K562 (cell line): ENCODE data around the gene TOMM5. TPM values are rescaled to one million over a fixed set of nuclear protein-coding genes. Genes with fewer than 3 reads are reported as not detected.

Source experiments
- ATAC-seq: fragments of 200-7000 bp; cut with Tn5 transposase; 3 replicates; pipeline ENCODE4 v1.9.1; 2020; ENCODE audit warnings: moderate library complexity
- BruUV-seq: library from RNA; stranded (reverse); fragments of 400-500 nt; replicated peaks from 2 replicates; lab custom pipeline; 2021; lab: Mats Ljungman, UMichigan
- CTCF ChIA-PET: fragments of 300-600 bp; formaldehyde crosslinking; extraction: SDS; loops from one replicate; lab custom pipeline; 2021; ENCODE audit warnings: low intra/inter-chr PET ratio; lab: Yijun Ruan, JAX
- POLR2A ChIA-PET: fragments of 300-600, 350-650 bp; sonication (Branson Sonifier 250); formaldehyde crosslinking; extraction: SDS; loops from one replicate; lab custom pipeline; 2021; ENCODE audit warnings: antibody characterized with exemption, inconsistent platforms; lab: Yijun Ruan, JAX
- DNase-seq, 4 experiments: peaks; one replicate each; pipeline versions ENCODE4 v3.0.0 to v3.0.0-alpha.2; 2011 to 2018; ENCODE audit warnings: low spot score in 3 of 4, mixed read lengths in 3 of 4; ENCODE audit errors: extremely low read depth in 1 of 4
- FAIRE-seq: peaks from 2 replicates; lab custom pipeline; 2011; peaks lifted over from hg19 to GRCh38; lab: Jason Lieb, UNC
- H2AFZ ChIP-seq: 2 replicates; pipeline ENCODE4 v1.6.0; 2011; ENCODE audit warnings: low read depth, low read length, control low read depth, inconsistent platforms
- H3K27ac ChIP-seq: fragments of 200-600 bp; 3 replicates; pipeline ENCODE4 v1.8.0; 2011; ENCODE audit warnings: low read depth, mild to moderate bottlenecking, control low read depth, inconsistent platforms, low read length, moderate library complexity, mixed read lengths; ENCODE audit errors: extremely low read depth
- H3K27me3 ChIP-seq, 2 experiments: fragments of 300-600 bp in 1 of 2; 2 replicates in 1 of 2; 3 replicates in 1 of 2; pipeline versions ENCODE4 v1.6.0 to v1.8.0; 2011; ENCODE audit warnings: inconsistent platforms in 2 of 2, low read length in 2 of 2, mild to moderate bottlenecking in 1 of 2, mixed read lengths in 1 of 2, moderate library complexity in 1 of 2; ENCODE audit not compliant: control insufficient read depth in 2 of 2, insufficient read depth in 2 of 2
- H3K36me3 ChIP-seq: fragments of 300-600 bp; 3 replicates; pipeline ENCODE4 v1.8.0; 2011; ENCODE audit warnings: mild to moderate bottlenecking, low read length, inconsistent platforms; ENCODE audit not compliant: control insufficient read depth, insufficient read depth
- H3K4me1 ChIP-seq, 2 experiments: fragments of 200-600 bp in 1 of 2; replicated peaks in 1 of 2; 2 replicates in 1 of 2; 3 replicates in 1 of 2; pipeline versions ENCODE4 v1.5.1 to v1.8.0; 2011; ENCODE audit warnings: inconsistent platforms in 2 of 2, low read length in 2 of 2, mild to moderate bottlenecking in 1 of 2, mixed read lengths in 1 of 2, moderate library complexity in 1 of 2; ENCODE audit not compliant: control insufficient read depth in 2 of 2, insufficient read depth in 2 of 2
- H3K4me2 ChIP-seq: 2 replicates; pipeline ENCODE4 v1.6.1; 2011; ENCODE audit warnings: low read length, control low read depth, inconsistent platforms, mixed read lengths; ENCODE audit not compliant: insufficient read depth
- H3K4me3 ChIP-seq: fragments of 200-600 bp; sonication (generic), shearing (Covaris generic); 2 replicates; pipeline ENCODE4 v1.5.1; 2016; ENCODE audit warnings: control low read depth, inconsistent platforms
- H3K79me2 ChIP-seq: fragments of 200-600 bp; 3 replicates; pipeline ENCODE4 v1.8.0; 2011; ENCODE audit warnings: low read length, inconsistent platforms; ENCODE audit not compliant: control insufficient read depth, insufficient read depth
- H3K9ac ChIP-seq, 2 experiments: 2 replicates each; pipeline versions ENCODE4 v1.6.0 to v1.6.1; 2011; ENCODE audit warnings: low read depth in 2 of 2, low read length in 2 of 2, control low read depth in 1 of 2, inconsistent platforms in 1 of 2, mild to moderate bottlenecking in 1 of 2, mixed read lengths in 1 of 2; ENCODE audit not compliant: insufficient read depth in 1 of 2
- H3K9me1 ChIP-seq: one replicate; pipeline ENCODE4 v1.6.0; 2011; ENCODE audit warnings: inconsistent platforms, mild to moderate bottlenecking, low read length, moderate library complexity; ENCODE audit not compliant: control insufficient read depth, insufficient read depth
- H3K9me3 ChIP-seq: replicated peaks from 2 replicates; pipeline ENCODE4 v1.5.1; 2011; ENCODE audit warnings: low read depth, low read length, inconsistent platforms; ENCODE audit not compliant: control insufficient read depth, insufficient read depth
- H4K20me1 ChIP-seq: replicated peaks from 2 replicates; pipeline ENCODE4 v1.6.1; 2011; ENCODE audit warnings: low read length, inconsistent platforms, mixed read lengths; ENCODE audit not compliant: control insufficient read depth, insufficient read depth
- ATF7 ChIP-seq: fragments of 450-650 bp; IDR thresholded peaks from 2 replicates; pipeline ENCODE4 v1.7.1; 2014; ENCODE audit warnings: mild to moderate bottlenecking, moderate library complexity
- BCL6 ChIP-seq: fragments of 250-450 bp; sonication (Bioruptor Pico); IDR thresholded peaks from 2 replicates; pipeline ENCODE4 v1.4.0; 2020
- CHCHD3 ChIP-seq: fragments of 250-450 bp; sonication (Bioruptor Pico); IDR thresholded peaks from 2 replicates; pipeline ENCODE4 v2.1.2; 2022; ENCODE audit warnings: mild to moderate bottlenecking
- FOXJ3 ChIP-seq: sonication (generic); formaldehyde crosslinking; IDR thresholded peaks from 2 replicates; pipeline ENCODE4 v1.4.0; 2020; ENCODE audit warnings: mild to moderate bottlenecking, missing genetic modification reagents
- GTF2E2 ChIP-seq: fragments of 200-800 bp; sonication (Bioruptor generic); IDR thresholded peaks from 2 replicates; pipeline ENCODE4 v1.6.1; 2016; ENCODE audit warnings: missing genetic modification characterization, missing compliant biosample characterization
- HDAC3 ChIP-seq: fragments of 450-650 bp; IDR thresholded peaks from 2 replicates; pipeline ENCODE4 v1.6.1; 2018; ENCODE audit warnings: borderline replicate concordance, mild to moderate bottlenecking, moderate library complexity; ENCODE audit not compliant: partially characterized antibody
- HMG20B ChIP-seq: fragments of 250-450 bp; sonication (Bioruptor Pico); IDR thresholded peaks from 2 replicates; pipeline ENCODE4 v1.5.0; 2021; ENCODE audit warnings: mild to moderate bottlenecking
- HOXB6 ChIP-seq: fragments of 250-450 bp; sonication (Bioruptor Pico); IDR thresholded peaks from 2 replicates; pipeline ENCODE4 v1.5.1; 2022; ENCODE audit warnings: mild to moderate bottlenecking, borderline replicate concordance
- ILF3 ChIP-seq: fragments of 450-650 bp; IDR thresholded peaks from 2 replicates; pipeline ENCODE4 v1.6.1; 2018; ENCODE audit warnings: antibody characterized with exemption, mild to moderate bottlenecking, moderate library complexity, borderline replicate concordance
- MECOM ChIP-seq: fragments of 250-450 bp; sonication (Bioruptor Pico); IDR thresholded peaks from 2 replicates; pipeline ENCODE4 v1.8.0; 2022; ENCODE audit warnings: inconsistent platforms
- PRDM10 ChIP-seq: fragments of 450-650 bp; IDR thresholded peaks from 2 replicates; pipeline ENCODE4 v1.6.1; 2018; ENCODE audit not compliant: partially characterized antibody
- STAG1 ChIP-seq: sonication (generic); formaldehyde crosslinking; IDR thresholded peaks from 2 replicates; pipeline ENCODE4 v1.5.0; 2020; ENCODE audit warnings: missing genetic modification reagents, borderline replicate concordance
- STAT5A ChIP-seq: IDR thresholded peaks from 2 replicates; pipeline ENCODE4 v1.6.1; 2012; ENCODE audit warnings: low read length, inconsistent platforms, borderline replicate concordance
- TCF7L2 ChIP-seq: fragments of 150-350 bp; IDR thresholded peaks from 2 replicates; pipeline ENCODE4 v1.6.1; 2016; ENCODE audit warnings: low read depth, mild to moderate bottlenecking, low read length, moderate library complexity
- ZNF766 ChIP-seq: fragments of 200-800 bp; sonication (Bioruptor generic); conservative IDR thresholded peaks from 2 replicates; pipeline ENCODE4 v1.6.1; 2016; ENCODE audit warnings: missing genetic modification characterization, missing compliant biosample characterization
- WGBS: fragments of 100-300 bp; shearing (Covaris generic); methylation state at CpG from one replicate; pipeline ENCODE4 v1.1.6; 2016; ENCODE audit warnings: low coverage, mixed read lengths; ENCODE audit not compliant: insufficient coverage; ENCODE audit errors: missing lambda C conversion rate; 5-methylcytosine and 5-hydroxymethylcytosine counted together
- in situ Hi-C: fragments of 300-500 bp; cut with MboI; formaldehyde crosslinking; loops from 4 replicates; pipeline ENCODE4 v1.15.0; 2018; ENCODE audit warnings: inconsistent platforms, mixed read lengths
- intact Hi-C: fragments of 100-400 bp; cut with micrococcal nuclease; formaldehyde crosslinking; loops from 2 replicates; pipeline ENCODE4 v1.14.2; 2022
- polyA plus RNA-seq, 8 experiments: library from polyadenylated mRNA; depleted of rRNA in 4 of 8; stranded (reverse) in 5 of 8; unstranded in 3 of 8; fragments of >200 nt; fragmentation: Nextera tagmentation in 2 of 8; fragmentation: Illumina TruSeq in 1 of 8; extraction: Ambion mirVana in 2 of 8; extraction: Trizol in 1 of 8; gene quantifications; 2 replicates each; pipeline versions ENCODE4 v1.2.1 to v1.2.3, GENCODE V29; 2011 to 2014; ENCODE audit warnings: inconsistent platforms in 1 of 8, missing spikeins in 1 of 8
- total RNA-seq, 7 experiments: library from RNA; depleted of rRNA in 6 of 7; stranded (reverse); fragments of >200 nt in 6 of 7; fragmentation: Illumina TruSeq in 2 of 7; extraction: Trizol in 2 of 7; gene quantifications; 2 replicates each; pipeline versions ENCODE4 v1.2.1 to v1.2.3, GENCODE V29; 2011 to 2021; ENCODE audit warnings: low replicate concordance in 1 of 7

Gene TOMM5
- total and polyA plus RNA-seq, 9 of the 15 experiments (the other 6 are each of a cell fraction or from before 2014, with no cell fraction given): 262 to 1,742 (median 496) TPM

GRCh38 chr9:37555786-37556185 is 36.6 kb downstream of the TOMM5 start:
- DNase-seq: no peak
- no peaks in the 10 kb centered on the region for H3K4me1 ChIP-seq
- no peak for TF ChIP-seq ILF3
- TF ChIP-seq HMG20B: no peak
- no peak for TF ChIP-seq ATF7
- no peak for TF ChIP-seq STAT5A
- no peak for TF ChIP-seq STAG1 (CRISPR knock-in tag)
- no peak for TF ChIP-seq FOXJ3 (CRISPR knock-in tag)
- no peak for TF ChIP-seq TCF7L2
- H3K27ac ChIP-seq: no peak overlapping the region
- H3K79me2 ChIP-seq: no peaks in the 10 kb centered on the region
- no peaks in the 10 kb centered on the region for H3K27me3 ChIP-seq
- no TSS peak for BruUV-seq
- H2AFZ ChIP-seq: no peak overlapping the region
- no peaks in the 10 kb centered on the region for H3K9me3 ChIP-seq
- no peaks in the 10 kb centered on the region; the same call in 1 of the 2 replicates for H4K20me1 ChIP-seq
- ATAC-seq: no peak
- no peak overlapping the region for H3K4me3 ChIP-seq
- ChIA-PET POLR2A (interaction anchor here (0.7 kb wide), 1 partner anchor 43 kb away, joined by 3 read pairs; no protein-coding TSS in a partner anchor), CTCF (no interaction called here)
- intact Hi-C loops (no loop called here), in situ Hi-C loops (no loop called here)
- H3K9ac ChIP-seq: no peak overlapping the region
- no peak for FAIRE-seq
- no peak overlapping the region for H3K4me2 ChIP-seq
- no peaks in the 10 kb centered on the region for H3K9me1 ChIP-seq
- no peaks in the 10 kb centered on the region; the same call in 2 of the 3 replicates for H3K36me3 ChIP-seq

DNA sequence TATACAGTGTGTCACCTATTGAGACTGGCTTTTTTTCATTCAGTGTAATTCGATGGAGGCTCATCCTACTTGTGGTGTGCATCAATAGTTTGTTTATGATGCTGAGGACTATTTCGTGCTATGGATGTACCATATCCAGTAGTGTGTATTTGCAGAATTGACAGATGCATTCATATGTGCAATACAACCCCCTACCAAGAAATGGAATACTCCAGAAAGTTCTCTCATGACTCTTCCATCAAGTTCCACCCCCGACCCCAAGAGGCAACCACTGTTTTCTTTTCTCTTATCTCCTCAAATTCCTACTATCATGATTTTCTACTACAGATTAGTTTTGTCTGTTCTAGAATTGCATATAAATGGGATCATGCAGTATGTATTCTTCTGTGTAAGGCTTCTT is 38.1 kb downstream of the TOMM5 start:
- no peak for FAIRE-seq
- CTCF ChIA-PET: no interaction called here
- intact Hi-C loops (no loop called here), in situ Hi-C loops (no loop called here)
- Histone ChIP-seq H4K20me1 (no peaks in the 10 kb centered on the region; the same call in 1 of the 2 replicates), H2AFZ (no peak overlapping the region), H3K79me2 (no peaks in the 10 kb centered on the region), H3K9ac (no peak overlapping the region), H3K27ac (no peak overlapping the region), H3K27me3 (no peaks in the 10 kb centered on the region), H3K4me2 (no peak overlapping the region), H3K9me1 (no peaks in the 10 kb centered on the region), H3K9me3 (no peaks in the 10 kb centered on the region), H3K4me3 (no peak overlapping the region), H3K36me3 (no peaks in the 10 kb centered on the region), H3K4me1 (no peaks in the 10 kb centered on the region)
- no peak for TF ChIP-seq ZNF766 (CRISPR knock-in tag)
- peak; percentile 51 for TF ChIP-seq PRDM10
- no peak for TF ChIP-seq HDAC3
- TF ChIP-seq MECOM (CRISPR knock-in tag): no peak
- no peak for TF ChIP-seq HOXB6 (CRISPR knock-in tag)
- no peak for TF ChIP-seq GTF2E2 (tag)
- no peak for TF ChIP-seq BCL6 (CRISPR knock-in tag)
- no peak for TF ChIP-seq CHCHD3 (CRISPR knock-in tag)
- no peak for DNase-seq
- POLR2A ChIA-PET: no interaction called here
- 52% methylated on average over 3 of the region's 3 CpGs for WGBS
- BruUV-seq: no TSS peak
- no peak for ATAC-seq
